KMS-11 (cell line): ENCODE measurements around the gene HOXD9.

Source experiments
- H2AFZ ChIP-seq: fragments of 200-600 bp; sonication (generic); 2 replicates; pipeline ENCODE4 v1.6.1; 2016; ENCODE audit warnings: antibody characterized with exemption, mixed run types, low read depth
- H3K27ac ChIP-seq: fragments of 200-600 bp; sonication (generic); 2 replicates; pipeline ENCODE4 v1.6.1; 2016; ENCODE audit warnings: mild to moderate bottlenecking, mixed run types
- H3K27me3 ChIP-seq: fragments of 200-600 bp; sonication (generic); 2 replicates; pipeline ENCODE4 v1.6.1; 2017; ENCODE audit warnings: mild to moderate bottlenecking, low read depth, mixed run types, moderate library complexity; ENCODE audit not compliant: insufficient read depth
- H3K36me3 ChIP-seq: fragments of 200-600 bp; sonication (generic); 2 replicates; pipeline ENCODE4 v1.6.1; 2017; ENCODE audit warnings: mild to moderate bottlenecking, mixed run types; ENCODE audit not compliant: insufficient read depth
- H3K4me1 ChIP-seq: fragments of 200-600 bp; sonication (generic); 2 replicates; pipeline ENCODE4 v1.6.1; 2016; ENCODE audit warnings: mild to moderate bottlenecking, low read depth, mixed run types; ENCODE audit not compliant: poor library complexity, severe bottlenecking
- H3K4me2 ChIP-seq: fragments of 200-600 bp; sonication (generic); 2 replicates; pipeline ENCODE4 v1.7.0; 2016; ENCODE audit warnings: mild to moderate bottlenecking, mixed run types
- H3K4me3 ChIP-seq: fragments of 200-600 bp; sonication (generic); IDR thresholded peaks from 2 replicates; pipeline ENCODE4 v1.6.1; 2017; ENCODE audit warnings: low read depth, low read length, mixed read lengths; ENCODE audit not compliant: insufficient read depth
- H3K79me2 ChIP-seq: fragments of 200-600 bp; sonication (generic); 2 replicates; pipeline ENCODE4 v1.6.1; 2016; ENCODE audit warnings: low read depth, mixed run types; ENCODE audit not compliant: insufficient read depth
- H3K9ac ChIP-seq: fragments of 200-600 bp; sonication (generic); 2 replicates; pipeline ENCODE4 v1.6.1; 2016; ENCODE audit warnings: mild to moderate bottlenecking, mixed run types
- H4K20me1 ChIP-seq: fragments of 200-600 bp; sonication (generic); 2 replicates; pipeline ENCODE4 v1.6.1; 2016; ENCODE audit warnings: mild to moderate bottlenecking, mixed run types; ENCODE audit not compliant: insufficient read depth
- CTCF ChIP-seq: fragments of 200-600 bp; sonication (generic); conservative IDR thresholded peaks from 2 replicates; pipeline ENCODE4 v1.6.1; 2017; ENCODE audit warnings: low read depth, mild to moderate bottlenecking, antibody characterized with exemption, low read length, moderate library complexity, mixed read lengths

The HOXD9 gene

GRCh38 chr2:176105078-176105729 is 17.3 kb upstream of the HOXD9 start:
- no peaks in the 10 kb centered on the region for H3K79me2 ChIP-seq
- no peaks in the 10 kb centered on the region for H4K20me1 ChIP-seq
- no peaks in the 10 kb centered on the region for H3K27me3 ChIP-seq
- H3K4me3 ChIP-seq = no peak overlapping the region
- H3K36me3 ChIP-seq = no peaks in the 10 kb centered on the region
- H3K4me1 ChIP-seq = no peaks in the 10 kb centered on the region
- no peak overlapping the region for H3K9ac ChIP-seq
- H3K27ac ChIP-seq = no peak overlapping the region
- no peak overlapping the region for H2AFZ ChIP-seq
- no peak for TF ChIP-seq CTCF
- H3K4me2 ChIP-seq = no peak overlapping the region

- Histone ChIP-seq H3K4me2 (no peak overlapping the region; the same call in 1 of the 2 replicates), H3K36me3 (no peaks in the 10 kb centered on the region), H2AFZ (peak overlapping the region; percentile 10; the same call in 1 of the 2 replicates), H3K4me1 (no peaks in the 10 kb centered on the region), H3K9ac (no peak overlapping the region), H4K20me1 (no peaks in the 10 kb centered on the region), H3K79me2 (no peaks in the 10 kb centered on the region), H3K27ac (no peak overlapping the region), H3K4me3 (no peak overlapping the region), H3K27me3 (no peaks in the 10 kb centered on the region)
- TF ChIP-seq CTCF = no peak
Measured at GRCh38 chr2:176105730-176106580, 16.6 kb upstream of the HOXD9 start.

GRCh38 chr2:176106581-176107539 is 15.7 kb upstream of the HOXD9 start, which contains the start of gene HOXD11:
Gene HOXD11, plus strand, starts transcription at chr2:176107280. Its CDS starts 76 bp downstream, at chr2:176107356.
- Histone ChIP-seq H3K4me3 (no peak within 1 kb of the TSS), H3K9ac (no peak within 1 kb of the TSS), H3K4me1 (no peaks in the 10 kb centered on the region), H3K27me3 (no peaks in the 10 kb centered on the region), H3K27ac (no peak within 1 kb of the TSS), H3K36me3 (no peaks in the 10 kb centered on the region), H4K20me1 (no peaks in the 10 kb centered on the region), H3K4me2 (no peak within 1 kb of the TSS; the same call in 1 of the 2 replicates), H3K79me2 (no peaks in the 10 kb centered on the region), H2AFZ (peak within 1 kb of the TSS; percentile 10; the same call in 1 of the 2 replicates)
- no peak for TF ChIP-seq CTCF

- Histone ChIP-seq H2AFZ (no peak overlapping the region), H3K36me3 (no peaks in the 10 kb centered on the region), H3K4me3 (no peak overlapping the region), H3K9ac (no peak overlapping the region), H3K27me3 (no peaks in the 10 kb centered on the region), H3K27ac (no peak overlapping the region), H3K4me2 (no peak overlapping the region), H3K79me2 (no peaks in the 10 kb centered on the region), H4K20me1 (no peaks in the 10 kb centered on the region), H3K4me1 (no peaks in the 10 kb centered on the region)
- TF ChIP-seq CTCF = no peak
Measured at GRCh38 chr2:176107731-176108181, 14.8 kb upstream of the HOXD9 start.
